GM19035 (cell line): ENCODE measurements around the gene CDC6.
"Not testable (repeated sequence)": the region's sequence is repeated elsewhere in the genome, so short reads cannot be mapped to it uniquely, and the experiment has no call there.

Experiments used
- ATAC-seq: cut with Tn5 transposase; IDR thresholded peaks from one replicate; pipeline ENCODE4 v1.9.1; 2021; ENCODE audit not compliant: unreplicated experiment

The CDC6 gene

DNA sequence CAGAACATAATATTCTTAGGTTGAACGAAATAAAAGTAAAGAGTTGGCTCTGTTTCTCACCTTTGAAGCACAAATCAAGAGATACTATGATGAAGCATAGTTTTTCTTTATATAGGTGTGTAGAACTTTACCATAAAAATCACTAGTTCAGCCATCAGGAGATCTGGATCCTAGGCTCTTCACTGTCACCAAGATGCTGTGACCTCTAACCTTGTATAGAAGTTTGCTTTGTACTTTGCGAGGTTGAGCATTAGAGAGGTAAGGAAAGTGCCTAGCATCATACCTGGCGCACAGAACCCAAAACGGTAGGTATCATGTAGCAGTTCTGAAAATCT is 553 bp upstream of the CDC6 start:
- ATAC-seq = no peak

- no peak for ATAC-seq
Observed at GRCh38 chr17:40290629-40291280, 3.1 kb downstream of the CDC6 start.

GRCh38 chr17:40291281-40291664 is 3.6 kb downstream of the CDC6 start:
- no peak for ATAC-seq

DNA sequence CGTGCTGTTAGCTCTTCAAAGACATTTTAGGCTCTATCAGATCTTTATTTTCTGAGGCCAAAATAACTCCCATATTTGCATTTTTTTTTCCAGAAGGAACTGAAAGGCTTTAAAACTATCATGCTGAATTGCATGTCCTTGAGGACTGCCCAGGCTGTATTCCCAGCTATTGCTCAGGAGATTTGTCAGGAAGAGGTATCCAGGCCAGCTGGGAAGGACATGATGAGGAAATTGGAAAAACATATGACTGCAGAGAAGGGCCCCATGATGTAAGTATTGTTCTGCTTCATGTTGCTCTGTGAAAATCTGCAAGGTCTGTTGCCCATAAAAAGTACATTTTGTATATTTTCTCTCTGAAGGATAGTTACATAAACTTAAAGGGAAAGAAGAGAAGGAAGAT is 5.7 kb downstream of the CDC6 start:
- ATAC-seq = no peak

GRCh38 chr17:40295488-40296436 is 8.1 kb downstream of the CDC6 start:
- no peak for ATAC-seq

GRCh38 chr17:40297511-40297910 is 9.8 kb downstream of the CDC6 start:
- ATAC-seq = no peak

GRCh38 chr17:40298726-40299125 is 11.0 kb downstream of the CDC6 start:
- ATAC-seq = no peak

DNA sequence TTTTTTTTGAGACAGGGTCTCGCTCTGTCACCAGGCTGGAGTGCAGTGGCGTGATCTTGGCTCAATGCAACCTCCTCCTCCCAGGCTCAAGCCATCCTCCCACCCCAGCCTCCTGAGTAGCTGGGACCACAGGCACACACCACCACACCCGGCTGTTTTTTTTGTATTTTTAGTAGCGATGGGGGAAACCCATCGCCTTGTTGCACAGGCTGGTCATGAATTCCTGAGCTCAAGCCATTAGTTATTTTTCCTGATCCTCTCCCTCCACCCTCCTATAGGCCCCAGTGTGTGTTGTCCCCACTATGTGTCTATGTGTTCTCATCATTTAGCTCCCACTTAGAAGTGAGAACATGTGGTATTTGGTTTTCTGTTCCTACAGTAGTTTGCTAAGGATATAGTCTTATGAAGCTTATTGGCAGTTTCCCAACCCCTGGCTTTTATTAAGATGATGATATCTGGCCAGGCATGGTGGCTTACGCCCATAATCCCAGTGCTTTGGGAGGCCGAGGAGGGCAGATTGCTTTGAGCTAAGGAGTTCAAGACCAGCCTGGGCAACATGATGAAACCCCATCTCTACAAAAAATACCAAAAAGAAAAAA is 11.6 kb downstream of the CDC6 start:
- not testable (repeated sequence) for ATAC-seq

GRCh38 chr17:40301315-40301714 is 13.6 kb downstream of the CDC6 start:
- ATAC-seq = no peak

GRCh38 chr17:40303009-40303657 is 15.5 kb downstream of the CDC6 start:
- no peak for ATAC-seq

DNA sequence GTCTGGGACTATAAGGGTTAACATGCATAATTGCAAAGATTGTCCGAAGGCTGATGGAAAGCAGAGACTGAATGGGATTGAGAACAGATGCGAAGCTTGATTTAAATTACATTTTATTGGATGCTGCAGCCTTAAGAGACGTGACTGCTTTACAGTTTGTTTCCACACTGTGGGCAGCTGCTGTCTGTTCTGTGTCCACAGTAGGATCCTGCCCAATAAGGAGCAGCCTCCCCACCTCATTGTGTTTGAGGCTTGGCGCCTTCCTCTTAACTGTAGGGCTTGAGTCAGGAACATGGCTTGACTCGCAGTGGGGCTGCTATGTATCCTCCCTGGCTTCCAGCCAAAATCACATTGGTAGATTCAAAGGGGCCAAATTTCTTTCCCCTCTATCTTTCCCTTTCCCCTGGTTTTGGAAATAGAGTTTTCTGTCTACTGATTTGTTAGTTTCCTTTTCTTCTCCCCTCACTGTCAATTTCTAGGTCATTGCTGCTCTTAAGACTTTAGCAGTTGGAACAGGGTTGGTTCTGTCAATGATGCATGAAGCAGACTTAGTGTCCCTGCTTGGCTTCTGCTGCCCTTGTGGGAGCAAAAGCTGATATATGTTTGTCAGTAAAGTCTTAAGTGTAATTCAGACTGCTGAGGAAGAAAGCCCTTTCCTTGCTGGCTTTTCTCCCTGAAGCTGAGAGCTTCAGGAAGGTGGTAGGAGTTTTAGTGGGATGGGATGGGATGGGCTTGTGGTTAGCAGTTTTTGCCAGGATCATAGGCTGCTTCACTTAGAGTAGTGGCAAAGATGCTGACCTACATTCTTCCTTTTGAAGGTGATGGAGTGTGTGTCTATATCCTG is 16.3 kb downstream of the CDC6 start:
- ATAC-seq = no peak

- not testable (repeated sequence) for ATAC-seq
Observed at GRCh38 chr17:40304552-40304863, 16.8 kb downstream of the CDC6 start.

- ATAC-seq = not testable (repeated sequence)
Observed at GRCh38 chr17:40304866-40305265, 17.2 kb downstream of the CDC6 start.

GRCh38 chr17:40306395-40306794 is 18.7 kb downstream of the CDC6 start:
- ATAC-seq = no peak

- no peak for ATAC-seq
Observed at GRCh38 chr17:40307001-40307730, 19.5 kb downstream of the CDC6 start.

DNA sequence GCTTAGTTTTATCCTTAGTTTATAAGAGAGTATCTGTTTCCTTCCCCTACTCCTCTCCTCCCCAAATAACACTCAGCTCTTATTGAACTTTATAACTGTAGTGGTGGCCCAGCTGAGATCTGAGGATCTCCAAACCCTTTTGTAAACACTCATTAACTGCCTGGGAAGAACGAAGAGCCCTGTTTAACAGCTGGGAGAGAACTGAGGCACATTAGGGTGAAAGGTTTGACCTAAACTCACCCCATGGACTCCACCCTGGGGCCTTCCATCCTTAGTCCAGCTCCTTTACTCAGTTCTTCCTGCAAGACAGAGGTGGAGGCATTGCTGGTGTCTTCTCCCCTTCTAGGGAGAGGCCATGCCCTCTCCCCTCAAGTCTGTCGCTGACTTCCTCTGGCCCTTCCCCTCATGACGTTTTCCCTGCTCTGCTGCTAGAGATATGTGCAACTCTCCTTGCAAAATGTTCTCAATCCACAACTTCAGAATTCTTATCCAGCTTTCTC is 20.1 kb downstream of the CDC6 start:
- no peak for ATAC-seq

DNA sequence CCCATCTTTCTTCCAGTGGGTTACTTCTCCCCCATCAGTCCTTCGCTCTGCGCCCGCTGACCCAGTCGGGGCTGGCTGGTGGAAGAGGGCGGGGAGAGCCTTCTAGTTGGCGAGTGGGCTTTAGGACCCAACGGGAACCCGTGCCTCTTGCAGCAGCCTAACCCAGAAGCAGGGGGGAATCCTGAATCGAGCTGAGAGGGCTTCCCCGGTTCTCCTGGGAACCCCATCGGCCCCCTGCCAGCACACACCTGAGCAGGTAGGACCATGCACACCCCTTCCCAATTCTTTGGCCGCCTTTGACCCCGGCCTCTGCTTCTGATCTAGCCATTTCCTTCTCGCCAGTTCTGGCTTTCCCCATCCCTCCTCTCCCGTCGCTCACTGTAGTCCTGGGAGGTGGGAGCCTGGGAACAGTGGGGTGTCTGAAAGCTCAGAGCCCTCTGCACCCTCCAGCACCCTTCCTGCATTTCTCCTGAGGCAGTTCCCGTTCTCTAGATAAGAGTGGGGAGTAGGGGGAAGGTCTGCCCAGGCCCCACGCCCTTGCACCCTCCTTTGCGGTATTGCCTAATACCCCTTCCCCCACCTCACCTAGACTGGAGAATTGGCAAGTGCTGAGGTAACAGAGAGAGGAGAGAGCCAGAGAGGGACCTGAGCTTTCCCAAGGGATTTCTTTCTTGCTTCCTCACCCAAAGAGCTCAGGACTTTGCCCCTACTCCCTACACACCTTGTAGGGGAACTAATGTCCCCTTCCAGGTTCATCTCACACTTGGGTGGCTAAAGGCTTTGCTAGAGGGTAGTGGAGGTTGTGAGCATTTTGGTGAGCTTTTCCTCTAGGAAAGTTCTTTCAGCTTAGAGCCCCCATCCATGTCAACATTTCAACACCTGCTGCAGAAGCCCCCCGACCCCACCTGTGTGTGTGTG is 21.6 kb downstream of the CDC6 start, which contains the start of gene RARA:
TSS of gene RARA (plus strand) at position 150 of the 918 bp plus-strand sequence. CDS start 22,039 bp downstream, outside the sequence.
- ATAC-seq = no peak

DNA sequence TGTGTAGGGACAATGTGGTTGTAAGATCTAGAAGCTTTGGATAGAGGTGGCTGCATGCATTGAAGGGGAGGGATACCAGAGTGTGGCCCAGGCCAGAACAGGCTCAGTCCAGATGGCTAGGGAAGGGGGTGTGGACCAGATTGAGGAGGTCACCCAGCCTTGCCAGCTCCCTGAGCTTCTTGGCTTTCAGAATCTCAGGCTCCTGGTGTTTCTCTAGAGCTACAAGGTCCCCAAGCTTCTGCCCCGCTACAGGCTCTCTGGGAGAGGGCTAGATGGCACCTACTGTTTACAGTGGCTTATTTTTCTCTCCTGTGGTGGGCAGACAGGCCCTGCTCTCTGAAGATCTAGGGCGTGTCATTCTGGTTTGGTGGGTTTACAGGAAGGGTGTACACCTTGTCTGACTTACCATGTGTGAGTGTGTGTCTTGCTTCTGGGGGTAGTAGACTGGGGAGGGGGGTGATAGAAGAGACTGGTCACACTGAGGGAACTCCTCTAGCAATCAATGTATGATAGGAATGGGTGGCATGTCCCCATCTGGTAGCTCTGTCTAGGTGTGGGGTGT is 22.4 kb downstream of the CDC6 start:
- no peak for ATAC-seq
